Skeletal muscle tissue (tissue), 5 donors: Measurements from ENCODE around the gene CHSY3. TPM values are rescaled to one million over a fixed set of nuclear protein-coding genes. Genes with fewer than 3 reads are reported as not detected.
"Not testable (repeated sequence)": the region's sequence is repeated elsewhere in the genome, so short reads cannot be mapped to it uniquely, and the experiment has no call there.

Experiments
- H3K27ac ChIP-seq: one replicate; pipeline ENCODE4 v1.7.0; 2013; ENCODE audit warnings: mild to moderate bottlenecking, low read depth, low read length, inconsistent platforms
- H3K27me3 ChIP-seq, 3 donors: one replicate each; pipeline ENCODE4 v1.7.0; 2013; ENCODE audit warnings: low read length in 3 of 3; ENCODE audit not compliant: control insufficient read depth in 3 of 3, insufficient read depth in 3 of 3
- H3K36me3 ChIP-seq, 3 donors: one replicate each; pipeline ENCODE4 v1.7.0; 2013; ENCODE audit warnings: low read length in 3 of 3; ENCODE audit not compliant: control insufficient read depth in 3 of 3, insufficient read depth in 3 of 3
- H3K4me1 ChIP-seq, 3 donors: one replicate each; pipeline ENCODE4 v1.7.0; 2013; ENCODE audit warnings: low read length in 3 of 3, mild to moderate bottlenecking in 3 of 3; ENCODE audit not compliant: control insufficient read depth in 3 of 3, insufficient read depth in 3 of 3
- H3K4me3 ChIP-seq, 3 donors: one replicate each; pipeline ENCODE4 v1.7.0; 2013; ENCODE audit warnings: low read length in 3 of 3
- H3K9ac ChIP-seq, 3 donors: one replicate each; pipeline ENCODE4 v1.7.0; 2013; ENCODE audit warnings: low read length in 3 of 3, mild to moderate bottlenecking in 3 of 3, moderate library complexity in 2 of 3, low read depth in 1 of 3
- H3K9me3 ChIP-seq, 3 donors: one replicate each; pipeline ENCODE4 v1.7.0; 2013; ENCODE audit warnings: low read length in 3 of 3; ENCODE audit not compliant: control insufficient read depth in 3 of 3
- small RNA-seq: library from RNA; depleted of rRNA; stranded (forward); fragments of <200 nt; gene quantifications from one replicate; pipeline ENCODE3, GENCODE V24; 2014
- total RNA-seq: library from RNA; depleted of rRNA; stranded (reverse); fragments of >200 nt; gene quantifications from one replicate; pipeline ENCODE4 v1.2.3, GENCODE V29; 2014
- donor health status: Osteomylitis.

The CHSY3 gene
- total RNA-seq, 1 donor from 2014 or later: 12.5 TPM

DNA sequence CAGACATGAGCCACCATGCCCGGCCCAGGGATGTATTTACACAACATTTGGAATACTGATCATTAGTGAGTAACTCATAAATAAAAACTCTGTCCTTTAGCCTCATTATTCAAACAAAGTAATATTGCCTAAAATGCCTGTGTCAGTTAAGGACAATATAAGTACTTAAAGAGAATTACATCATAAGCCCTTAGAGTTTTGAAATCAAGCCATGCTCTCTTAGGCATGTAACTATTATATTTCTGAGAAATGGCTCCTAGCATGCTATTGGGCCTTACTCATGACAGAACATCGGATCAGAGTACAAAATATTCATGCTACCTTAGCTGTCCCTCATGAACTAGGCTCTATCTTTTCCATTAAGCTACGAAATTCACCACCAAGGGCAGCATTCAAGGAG is 309.3 kb downstream of the CHSY3 start:
- no peaks in the 10 kb centered on the region for H3K27me3 ChIP-seq
- no peaks in the 10 kb centered on the region for H3K36me3 ChIP-seq
- H3K9me3 ChIP-seq: no peaks in the 10 kb centered on the region
- H3K4me3 ChIP-seq: no peak overlapping the region
- H3K27ac ChIP-seq: no peak overlapping the region
- H3K9ac ChIP-seq: no peak overlapping the region
- no peaks in the 10 kb centered on the region for H3K4me1 ChIP-seq

DNA sequence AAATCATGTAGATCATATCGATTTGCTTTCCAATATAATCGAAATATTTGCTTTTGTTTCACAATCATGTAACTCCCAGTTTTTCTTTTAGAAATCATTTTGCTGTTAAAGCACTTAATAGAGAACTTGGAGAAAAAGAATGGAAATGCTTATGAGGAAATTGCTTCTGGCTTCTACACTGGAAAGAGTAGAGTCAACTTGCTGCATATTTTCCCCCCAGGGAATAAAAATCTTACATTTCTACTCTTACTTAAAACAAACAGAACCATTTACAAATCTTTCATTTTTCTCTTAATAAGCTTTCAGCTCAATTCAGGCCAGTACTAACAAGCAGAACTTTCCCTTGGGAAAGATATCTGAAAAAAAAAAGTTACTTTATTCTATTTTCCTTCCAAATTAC is 312.0 kb downstream of the CHSY3 start:
- Histone ChIP-seq H3K27me3 (no peaks in the 10 kb centered on the region), H3K4me1 (no peaks in the 10 kb centered on the region), H3K4me3 (no peak overlapping the region), H3K36me3 (no peaks in the 10 kb centered on the region), H3K9me3 (no peaks in the 10 kb centered on the region), H3K9ac (no peak overlapping the region), H3K27ac (no peak overlapping the region)

DNA sequence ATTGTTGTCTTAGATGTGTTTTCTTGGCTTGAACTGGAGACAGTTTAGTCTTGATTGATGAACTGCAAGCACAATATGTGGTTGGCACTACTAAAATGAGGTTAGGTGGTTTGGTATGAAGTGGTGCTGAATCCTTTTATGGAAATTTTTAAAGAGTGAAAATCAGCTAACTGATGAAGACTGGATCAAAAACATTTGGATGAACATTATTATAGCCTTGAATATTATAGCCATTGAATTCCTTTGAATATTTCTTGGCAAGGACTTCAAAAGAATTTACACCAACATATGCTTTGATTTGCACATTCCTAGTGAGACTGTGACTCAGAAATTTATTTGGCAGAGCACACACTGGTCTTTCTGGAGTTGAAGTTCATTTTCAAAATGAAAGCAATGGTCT is 318.3 kb downstream of the CHSY3 start:
- H3K4me3 ChIP-seq: no peak overlapping the region
- H3K27ac ChIP-seq: no peak overlapping the region
- no peaks in the 10 kb centered on the region for H3K36me3 ChIP-seq
- H3K27me3 ChIP-seq: no peaks in the 10 kb centered on the region
- H3K4me1 ChIP-seq: no peaks in the 10 kb centered on the region
- no peak overlapping the region for H3K9ac ChIP-seq
- H3K9me3 ChIP-seq: peaks cover 0 to 2% (median 0%) of the 10 kb centered on the region in 3 donors

DNA sequence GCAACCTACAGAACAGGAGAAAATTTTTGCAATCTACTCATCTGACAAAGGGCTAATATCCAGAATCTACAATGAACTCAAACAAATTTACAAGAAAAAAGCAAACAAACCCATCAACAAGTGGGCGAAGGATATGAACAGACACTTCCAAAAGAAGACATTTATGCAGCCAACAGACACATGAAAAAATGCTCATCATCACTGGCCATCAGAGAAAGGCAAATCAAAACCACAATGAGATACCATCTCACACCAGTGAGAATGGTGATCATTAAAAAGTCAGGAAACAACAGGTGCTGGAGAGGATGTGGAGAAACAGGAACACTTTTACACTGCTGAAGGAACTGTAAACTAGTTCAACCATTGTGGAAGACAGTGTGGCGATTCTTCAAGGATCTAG is 322.3 kb downstream of the CHSY3 start:
- not testable (repeated sequence) for H3K27ac ChIP-seq, H3K9me3 ChIP-seq, H3K4me3 ChIP-seq, H3K9ac ChIP-seq, H3K4me1 ChIP-seq, H3K36me3 ChIP-seq, H3K27me3 ChIP-seq

DNA sequence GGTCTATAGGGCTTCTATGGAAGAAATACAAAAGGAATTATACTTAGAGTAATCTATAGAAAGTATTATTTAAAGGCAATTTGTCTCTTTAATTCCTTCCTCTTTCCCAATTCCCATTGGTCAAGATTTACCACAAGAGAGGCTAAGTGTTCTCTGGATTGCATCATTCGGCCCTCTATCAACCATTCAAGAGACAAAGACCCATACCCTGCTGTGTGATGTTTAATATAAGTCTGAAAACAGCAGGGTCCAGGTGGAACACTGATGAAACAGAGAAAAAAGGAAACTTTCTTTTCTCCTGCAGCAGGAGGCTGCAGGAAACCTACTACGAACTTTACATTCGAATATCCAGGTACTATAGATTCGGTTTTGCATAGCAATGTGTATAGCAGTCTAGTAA is 323.4 kb downstream of the CHSY3 start:
- Histone ChIP-seq H3K4me1 (no peaks in the 10 kb centered on the region), H3K27ac (no peak overlapping the region), H3K4me3 (no peak overlapping the region), H3K9me3 (peaks cover 0 to 3% (median 2%) of the 10 kb centered on the region in 3 donors), H3K27me3 (no peaks in the 10 kb centered on the region), H3K9ac (no peak overlapping the region), H3K36me3 (no peaks in the 10 kb centered on the region)

DNA sequence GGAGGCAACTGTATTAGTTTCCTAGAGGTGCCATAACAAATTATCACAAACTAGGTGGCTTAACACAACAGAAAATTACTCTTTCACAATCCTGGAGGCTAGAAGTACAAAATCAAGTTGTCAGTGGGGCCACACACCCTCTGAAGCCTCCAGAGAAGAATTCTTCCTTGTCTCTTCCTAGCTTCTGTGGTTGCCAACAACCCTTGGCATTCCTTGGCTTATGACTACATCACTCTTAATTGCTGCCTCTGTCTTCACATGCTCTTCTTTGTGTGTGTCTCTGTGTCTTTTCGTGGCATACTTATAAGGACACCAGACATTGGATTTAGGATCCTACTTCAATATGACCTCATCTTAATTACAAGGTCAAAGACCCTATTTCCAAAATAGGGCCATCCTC is 327.5 kb downstream of the CHSY3 start:
- H3K4me3 ChIP-seq: no peak overlapping the region
- H3K4me1 ChIP-seq: no peaks in the 10 kb centered on the region
- H3K9me3 ChIP-seq: peaks cover 0 to 3% (median 0%) of the 10 kb centered on the region in 3 donors
- H3K27ac ChIP-seq: no peak overlapping the region
- H3K36me3 ChIP-seq: no peaks in the 10 kb centered on the region
- no peaks in the 10 kb centered on the region for H3K27me3 ChIP-seq
- no peak overlapping the region for H3K9ac ChIP-seq

DNA sequence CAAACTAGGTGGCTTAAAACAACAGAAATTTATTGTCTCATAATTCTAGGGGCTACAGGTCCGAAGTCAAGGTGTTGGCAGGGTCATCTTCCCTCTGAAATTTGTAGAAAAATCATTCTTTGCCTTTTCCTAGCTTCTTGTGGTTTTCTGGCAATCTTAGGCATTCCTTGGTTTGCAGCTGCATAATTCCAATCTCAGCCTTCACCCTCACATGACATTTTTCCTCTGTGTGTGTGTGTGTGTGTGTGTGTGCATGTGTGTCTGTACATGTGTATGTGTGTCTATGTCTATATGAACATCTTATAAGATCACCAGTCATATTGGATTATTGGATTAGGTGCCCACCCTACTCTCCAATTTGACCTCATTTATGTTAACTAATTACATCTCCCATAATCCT is 330.6 kb downstream of the CHSY3 start:
- Histone ChIP-seq H3K9ac (no peak overlapping the region), H3K27ac (no peak overlapping the region), H3K36me3 (no peaks in the 10 kb centered on the region), H3K9me3 (peaks cover 0 to 3% (median 0%) of the 10 kb centered on the region in 3 donors), H3K27me3 (no peaks in the 10 kb centered on the region), H3K4me1 (no peaks in the 10 kb centered on the region), H3K4me3 (no peak overlapping the region)

Small RNA genes lying within 50 kb of the gene (small RNA-seq; reads per million reads assigned to genes)
- gene RNA5SP191: not detected
- gene RNU6ATAC10P: not detected

Other genes starting within 250 kb of the CHSY3 start
- not detected for gene MINAR2, start 156.4 kb upstream of the CHSY3 start, total RNA-seq